ENCODE results near the gene NTRK3. TPM values are rescaled to one million over a fixed set of nuclear protein-coding genes. Genes with fewer than 3 reads are reported as not detected.

The NTRK3 gene
- 1.4 and 1.5 TPM in 2 replicates for total RNA-seq

GRCh38 chr15:88256279-88257230 is at the start of gene NTRK3:
NTRK3 (minus strand) TSS chr15:88256739; CDS start chr15:88256153, 586 bp downstream.

Other genes starting within 250 kb of the NTRK3 start
- gene MRPL46, start 210.6 kb upstream of the NTRK3 start, total RNA-seq: 7.2 and 8.6 TPM in 2 replicates
- 22.0 and 23.4 TPM in 2 replicates for gene MRPS11, start 211.0 kb upstream of the NTRK3 start, total RNA-seq